PC-9 (cell line): ENCODE data around the gene IRF9.

ENCODE experiments used
- EZH2 ChIP-seq: fragments of 200-600 bp; sonication (generic); IDR thresholded peaks from 2 replicates; pipeline ENCODE4 v1.8.0; 2017; ENCODE audit warnings: antibody characterized with exemption, low read depth
- TF ChIP-seq, protein P1 (sequence below): fragments of 200-600 bp; sonication (generic); conservative IDR thresholded peaks from 2 replicates; pipeline ENCODE4 v1.6.1; 2017; ENCODE audit warnings: mixed run types, antibody characterized with exemption, mild to moderate bottlenecking, moderate library complexity

GRCh38 chr14:24178399-24179178 lies 17.5 kb downstream of the IRF9 start:
- TF ChIP-seq, protein P1, sequence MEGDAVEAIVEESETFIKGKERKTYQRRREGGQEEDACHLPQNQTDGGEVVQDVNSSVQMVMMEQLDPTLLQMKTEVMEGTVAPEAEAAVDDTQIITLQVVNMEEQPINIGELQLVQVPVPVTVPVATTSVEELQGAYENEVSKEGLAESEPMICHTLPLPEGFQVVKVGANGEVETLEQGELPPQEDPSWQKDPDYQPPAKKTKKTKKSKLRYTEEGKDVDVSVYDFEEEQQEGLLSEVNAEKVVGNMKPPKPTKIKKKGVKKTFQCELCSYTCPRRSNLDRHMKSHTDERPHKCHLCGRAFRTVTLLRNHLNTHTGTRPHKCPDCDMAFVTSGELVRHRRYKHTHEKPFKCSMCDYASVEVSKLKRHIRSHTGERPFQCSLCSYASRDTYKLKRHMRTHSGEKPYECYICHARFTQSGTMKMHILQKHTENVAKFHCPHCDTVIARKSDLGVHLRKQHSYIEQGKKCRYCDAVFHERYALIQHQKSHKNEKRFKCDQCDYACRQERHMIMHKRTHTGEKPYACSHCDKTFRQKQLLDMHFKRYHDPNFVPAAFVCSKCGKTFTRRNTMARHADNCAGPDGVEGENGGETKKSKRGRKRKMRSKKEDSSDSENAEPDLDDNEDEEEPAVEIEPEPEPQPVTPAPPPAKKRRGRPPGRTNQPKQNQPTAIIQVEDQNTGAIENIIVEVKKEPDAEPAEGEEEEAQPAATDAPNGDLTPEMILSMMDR, result no peak
- TF ChIP-seq EZH2, result no peak
